HG03432 (cell line): ENCODE results near the gene DGLUCY.

Experiments used
- ATAC-seq: cut with Tn5 transposase; IDR thresholded peaks from one replicate; pipeline ENCODE4 v1.9.1; 2021; ENCODE audit warnings: mild to moderate bottlenecking, moderate library complexity; ENCODE audit not compliant: unreplicated experiment

Gene DGLUCY

DNA sequence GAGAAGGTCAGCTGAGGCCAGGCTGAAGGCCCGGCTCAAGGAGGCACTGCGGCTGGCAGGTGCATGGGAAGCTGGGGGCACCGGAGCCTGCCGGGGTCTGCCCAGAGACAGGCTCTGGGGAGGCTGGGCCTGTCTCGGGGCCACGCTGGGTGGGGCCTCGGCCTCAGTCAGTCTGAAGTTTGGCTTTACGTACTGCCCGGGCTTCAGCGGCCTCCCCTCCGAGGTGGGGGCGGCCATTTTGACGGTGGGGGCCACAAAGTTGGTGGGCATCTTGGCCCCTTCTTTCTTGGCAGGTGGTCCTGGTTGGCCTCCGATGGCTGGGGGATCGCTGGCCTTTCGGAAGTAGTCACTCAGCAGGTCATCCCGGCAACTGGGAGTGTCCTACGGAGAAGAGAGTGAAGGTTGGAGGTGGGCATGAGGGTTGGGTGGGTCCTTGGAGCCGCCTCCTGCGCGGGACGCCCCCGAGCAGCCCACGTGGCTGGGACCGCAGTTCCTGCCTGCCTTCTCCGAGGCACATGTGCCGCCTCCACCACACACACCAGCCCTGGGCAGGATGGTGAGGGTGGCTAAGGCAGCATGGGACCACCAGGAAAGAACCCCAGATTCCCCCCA lies 159.5 kb downstream of the DGLUCY start:
- ATAC-seq = no peak

DNA sequence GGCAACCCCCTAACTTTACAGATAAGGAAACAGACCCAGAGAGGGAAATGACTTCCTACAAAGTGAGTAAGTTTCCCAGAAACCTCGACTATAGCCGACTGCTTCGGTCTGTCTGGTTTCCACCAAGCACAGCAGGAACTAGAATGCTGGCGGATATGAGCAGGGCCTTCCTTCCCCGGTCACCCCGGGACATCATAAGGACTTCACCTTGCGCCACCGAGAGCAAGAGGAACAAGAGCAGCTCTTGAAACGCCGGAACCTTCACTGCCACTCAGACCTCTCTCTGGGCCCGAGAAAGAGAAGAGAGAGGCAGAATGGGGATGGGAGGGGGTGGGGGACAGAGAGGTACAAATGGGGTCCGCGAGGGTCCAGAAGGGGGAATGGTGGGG lies 160.0 kb downstream of the DGLUCY start:
- ATAC-seq = no peak

DNA sequence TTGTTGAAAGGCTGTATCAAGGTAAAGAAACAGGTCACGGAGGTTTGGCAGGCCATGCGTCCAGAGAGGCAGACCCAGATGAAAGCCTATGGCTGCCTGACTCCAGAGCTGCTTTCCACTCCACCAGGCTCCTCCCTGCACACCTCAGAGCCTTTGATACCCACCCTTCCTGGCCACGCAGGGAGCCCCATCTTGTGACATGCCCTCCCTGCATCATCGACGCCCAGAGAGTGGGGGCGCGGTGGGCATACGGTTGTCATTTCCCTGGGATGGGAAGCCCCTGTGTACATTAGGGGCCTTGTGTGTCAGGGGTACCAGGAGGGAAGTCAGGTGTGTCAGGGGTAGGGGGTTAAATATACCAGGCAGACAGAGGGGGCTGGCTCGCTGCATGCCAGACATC lies 160.9 kb downstream of the DGLUCY start:
- ATAC-seq = no peak
